Smooth muscle cell of bladder (primary cell): ENCODE measurements around the gene MAP4K1. TPM values are rescaled to one million over a fixed set of nuclear protein-coding genes. Genes with fewer than 3 reads are reported as not detected.

Experiments
- total RNA-seq: library from RNA; depleted of rRNA; stranded (reverse); fragments of >200 nt; gene quantifications from 2 replicates; pipeline ENCODE4 v1.2.3, GENCODE V29; 2014

The MAP4K1 gene
- total RNA-seq, result under 0.01 and 0.37 TPM in 2 replicates

GRCh38 chr19:38617764-38618589, at the start of gene MAP4K1:
TSS of gene MAP4K1 (minus strand) at chr19:38617953. CDS start at chr19:38617895, 58 bp downstream.

DNA sequence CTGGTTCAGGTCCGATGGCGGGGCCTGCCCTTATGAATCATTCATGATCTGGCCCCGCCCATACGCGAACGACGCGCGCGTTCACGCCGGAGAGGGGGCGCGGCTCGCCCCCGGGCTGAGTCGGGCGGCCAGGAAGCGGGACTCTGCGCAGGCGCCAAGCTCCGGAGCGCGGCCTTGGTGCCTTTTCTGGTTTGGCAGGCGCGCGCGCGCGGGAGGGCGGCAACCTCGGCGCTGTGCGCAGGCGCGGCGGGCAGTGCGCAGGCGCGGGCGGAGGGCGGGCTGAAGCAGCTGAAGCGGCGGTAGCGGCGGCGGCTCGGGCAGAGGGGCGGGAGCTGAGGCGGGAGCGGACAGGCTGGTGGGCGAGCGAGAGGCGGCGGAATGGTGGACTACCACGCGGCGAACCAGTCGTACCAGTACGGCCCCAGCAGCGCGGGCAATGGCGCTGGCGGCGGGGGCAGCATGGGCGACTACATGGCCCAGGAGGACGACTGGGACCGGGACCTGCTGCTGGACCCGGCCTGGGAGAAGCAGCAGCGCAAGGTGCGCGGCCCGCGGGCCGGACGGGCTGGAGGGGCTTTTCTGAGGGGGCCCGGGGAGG, 29.7 kb upstream of the MAP4K1 start, which contains the start of gene ACTN4:
TSS of gene ACTN4 (plus strand) at position 282 of the 598 bp plus-strand sequence. CDS start at position 379, 97 bp downstream.

DNA sequence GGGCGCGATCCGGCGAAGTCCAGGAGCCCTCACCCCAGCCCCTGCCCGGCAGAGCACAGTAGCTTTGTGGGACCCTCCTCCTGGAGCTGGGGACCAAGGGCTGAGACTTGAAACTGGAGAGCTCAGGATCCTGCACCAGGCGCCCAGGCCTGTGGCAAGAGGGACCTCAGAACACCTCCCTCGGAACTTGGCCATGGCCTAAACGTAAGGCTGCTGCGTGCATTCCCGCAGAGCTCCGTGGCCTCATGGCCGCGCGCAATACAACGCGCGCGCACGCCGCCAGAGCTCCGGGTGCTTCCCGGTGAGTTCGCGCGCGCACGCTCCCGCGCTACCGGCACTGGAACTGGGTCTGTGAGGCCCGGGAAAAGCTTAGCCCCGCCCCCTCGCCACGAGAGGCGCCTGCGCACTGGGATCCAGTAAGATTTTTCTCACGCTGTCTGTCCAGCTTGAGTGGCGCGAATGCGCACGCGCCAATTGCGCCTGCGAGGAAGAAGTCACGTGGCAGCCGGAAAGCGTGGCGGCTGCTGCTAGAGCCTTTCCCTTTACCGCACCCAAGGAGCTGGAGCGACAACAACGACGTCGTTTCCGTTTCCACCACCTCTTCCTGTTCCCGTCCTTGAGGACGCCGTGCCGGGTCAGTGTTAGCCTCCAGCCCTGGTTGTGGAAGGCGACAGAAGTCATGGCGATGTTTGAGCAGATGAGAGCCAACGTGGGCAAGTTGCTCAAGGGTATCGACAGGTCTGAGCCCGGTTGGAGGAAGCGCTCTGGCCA, 1.0 kb upstream of the MAP4K1 start, which contains the start of gene EIF3K:
TSS of gene EIF3K (plus strand) at position 599 of the 771 bp plus-strand sequence. CDS start at position 680, 81 bp downstream.

Other genes with a start within 250 kb of the MAP4K1 start
- gene PSMD8, start 243.4 kb downstream of the MAP4K1 start, total RNA-seq, result 254 and 265 TPM in 2 replicates
- 0.14 and 0.46 TPM in 2 replicates for gene GGN, start 229.9 kb downstream of the MAP4K1 start, total RNA-seq
- gene SPRED3, start 229.3 kb downstream of the MAP4K1 start, total RNA-seq, result 0.71 and 1.0 TPM in 2 replicates
- 5.7 and 6.7 TPM in 2 replicates for gene FAM98C, start 214.9 kb downstream of the MAP4K1 start, total RNA-seq
- not detected in 2 replicates for gene RASGRP4, start 191.7 kb downstream of the MAP4K1 start, total RNA-seq
- under 0.01 TPM in 2 replicates for gene RYR1, start 184.3 kb downstream of the MAP4K1 start, total RNA-seq
- 307 and 373 TPM in 2 replicates for gene EIF3K, start 1.2 kb upstream of the MAP4K1 start, total RNA-seq
- 88.2 and 140 TPM in 2 replicates for gene ACTN4, start 29.7 kb upstream of the MAP4K1 start, total RNA-seq
- not detected in 2 replicates for gene CAPN12, start 126.5 kb upstream of the MAP4K1 start, total RNA-seq
- not detected in 2 replicates for gene LGALS7, start 155.6 kb upstream of the MAP4K1 start, total RNA-seq
- gene LGALS7B, start 171.2 kb upstream of the MAP4K1 start, total RNA-seq, result 0.28 and 1.0 TPM in 2 replicates
- gene LGALS4, start 195.0 kb upstream of the MAP4K1 start, total RNA-seq, result 0.14 TPM in 1 of 2 replicates, not detected in the other
- gene ECH1, start 213.8 kb upstream of the MAP4K1 start, total RNA-seq, result 19.6 and 28.3 TPM in 2 replicates
- 205 and 212 TPM in 2 replicates for gene HNRNPL, start 232.0 kb upstream of the MAP4K1 start, total RNA-seq